HG03457 (cell line): ENCODE results near the gene DNTT.
A peak's percentile ranks its signal among the peaks of the same experiment; 100 is the strongest.
"Not testable (repeated sequence)": the region's sequence is repeated elsewhere in the genome, so short reads cannot be mapped to it uniquely, and the experiment has no call there.

Source experiments
- ATAC-seq: cut with Tn5 transposase; IDR thresholded peaks from one replicate; pipeline ENCODE4 v1.9.1; 2021; ENCODE audit warnings: moderate number of reproducible peaks; ENCODE audit not compliant: unreplicated experiment

DNTT gene

DNA sequence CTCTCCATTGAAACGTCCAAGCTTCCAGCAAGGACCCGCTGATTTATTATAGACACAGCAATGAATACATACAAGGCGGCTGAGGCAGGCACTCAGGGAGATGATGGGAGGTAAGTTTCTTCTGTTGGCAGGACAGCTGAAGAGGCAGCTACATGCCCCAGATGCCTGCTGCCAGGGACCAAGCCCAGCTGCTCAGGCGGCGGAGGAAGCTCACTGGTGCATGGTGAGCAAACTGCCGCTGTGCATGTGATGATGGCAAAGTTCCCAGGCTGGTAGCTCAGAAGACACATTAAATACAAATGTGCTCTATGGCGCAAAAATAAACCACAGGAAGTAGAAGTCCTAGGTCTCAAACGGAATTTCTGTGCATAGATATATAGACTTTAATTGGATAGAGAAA is 2.3 kb downstream of the DNTT start:
- ATAC-seq: no peak

DNA sequence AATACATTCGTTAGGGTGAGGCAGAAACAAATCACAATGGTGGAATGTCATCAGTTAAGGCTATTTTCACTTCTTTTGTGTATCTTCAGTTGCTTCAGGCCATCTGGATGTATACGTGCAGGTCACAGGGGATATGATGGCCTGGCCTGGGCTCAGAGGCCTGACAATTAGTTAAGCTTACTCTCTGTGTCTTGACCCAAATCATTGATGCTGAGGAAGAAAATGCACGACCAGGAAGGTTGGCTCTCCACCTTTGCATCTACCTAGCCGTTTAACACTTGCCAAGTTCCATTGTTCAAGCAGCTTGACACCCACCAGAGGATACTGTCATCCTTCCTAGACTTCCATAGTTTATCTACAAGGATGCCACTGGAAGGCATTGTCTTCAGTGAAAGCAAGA is 4.6 kb downstream of the DNTT start:
- ATAC-seq: not testable (repeated sequence)

DNA sequence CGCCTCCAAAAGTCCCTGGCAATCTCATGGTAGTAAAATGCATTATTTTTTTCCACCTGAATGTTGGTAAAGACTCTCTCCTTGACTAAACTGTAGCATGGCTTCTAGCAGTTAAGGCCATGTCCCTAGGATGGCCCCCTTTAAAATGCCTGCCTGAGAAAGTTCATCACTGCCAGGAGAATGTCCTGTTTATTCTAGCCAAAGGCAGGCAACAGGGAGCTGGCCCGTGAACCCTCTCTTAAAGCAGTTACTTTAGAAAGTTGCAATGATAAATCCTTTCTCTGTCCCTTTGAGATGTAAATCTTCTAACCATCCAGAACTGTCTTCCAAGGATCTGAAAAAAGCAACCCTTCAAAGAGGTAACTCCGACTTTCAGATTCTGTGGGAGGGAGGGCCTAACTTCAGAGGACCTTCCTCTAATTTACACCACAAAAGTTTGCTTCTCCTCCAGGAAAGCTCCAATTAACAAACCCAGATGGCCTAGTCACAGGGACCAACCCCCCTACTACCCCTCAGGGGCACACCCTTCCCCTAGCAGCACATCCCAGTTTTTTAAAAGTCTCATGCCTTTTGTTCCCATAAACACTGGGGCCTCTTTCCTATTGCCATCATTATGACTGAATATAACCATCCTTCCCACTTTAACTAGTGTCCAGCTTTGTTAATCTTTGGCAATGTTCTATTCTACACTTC is 5.5 kb downstream of the DNTT start:
- no peak for ATAC-seq

DNA sequence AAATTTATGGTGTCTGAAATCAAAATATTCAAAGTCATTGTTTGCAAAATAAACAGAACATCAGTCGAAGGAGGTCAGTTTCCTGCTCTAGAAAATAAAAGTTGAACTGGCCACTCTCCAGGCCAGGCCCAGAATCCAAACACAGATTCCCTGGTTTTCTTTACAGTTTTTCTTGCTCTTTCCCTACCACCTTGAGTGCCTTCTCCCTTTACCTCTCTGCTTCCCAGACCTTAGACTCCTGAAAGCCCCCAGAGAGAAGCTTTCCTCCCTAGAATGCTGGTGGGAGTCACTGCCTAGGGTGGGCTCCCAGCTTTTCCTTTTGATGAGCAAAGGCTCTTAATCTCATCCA is 6.1 kb downstream of the DNTT start:
- ATAC-seq: no peak

DNA sequence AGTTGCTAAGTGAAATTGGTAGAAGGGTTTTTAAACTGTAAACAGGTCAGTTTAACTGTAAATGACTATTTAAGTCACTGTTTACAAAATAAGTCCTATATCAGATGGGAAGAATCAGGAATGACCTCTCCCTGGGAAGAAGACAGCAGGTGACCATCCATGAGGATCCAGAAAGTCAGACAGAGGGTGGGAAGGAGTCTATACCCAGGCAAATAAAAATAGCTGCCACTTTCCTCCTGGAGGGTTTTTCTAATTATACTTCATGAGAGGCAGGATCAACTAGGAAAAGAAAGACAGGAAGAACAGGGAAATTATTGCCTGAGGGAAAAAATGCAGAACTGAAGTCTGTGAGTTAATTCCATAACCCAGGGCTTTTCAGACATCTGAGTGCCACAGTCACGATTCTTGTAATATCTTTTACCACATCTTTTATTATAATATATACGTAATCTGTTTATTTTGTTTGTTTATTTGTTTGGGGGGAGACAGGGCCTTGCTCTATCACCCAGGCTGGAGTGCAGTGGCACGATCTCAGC is 7.0 kb downstream of the DNTT start:
- no peak for ATAC-seq

DNA sequence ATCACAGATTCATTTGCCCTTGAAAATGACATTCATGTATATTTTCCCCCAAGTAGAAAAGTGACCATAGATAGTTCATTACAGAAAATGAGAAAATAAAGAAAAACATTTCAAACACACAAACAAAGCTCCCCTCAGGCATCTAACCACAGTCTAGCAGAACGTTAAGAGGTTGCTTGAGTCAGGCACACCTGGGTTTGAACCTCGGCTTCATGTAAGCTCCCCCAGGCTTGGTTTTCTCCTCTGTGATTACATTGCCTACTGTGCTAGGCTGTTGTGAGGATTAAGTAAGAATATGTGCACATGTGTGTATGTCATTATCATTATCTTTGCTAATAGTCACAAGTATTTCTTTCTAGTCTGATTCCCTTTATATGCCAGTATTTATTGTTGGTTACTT is 9.1 kb downstream of the DNTT start:
- ATAC-seq: no peak

DNA sequence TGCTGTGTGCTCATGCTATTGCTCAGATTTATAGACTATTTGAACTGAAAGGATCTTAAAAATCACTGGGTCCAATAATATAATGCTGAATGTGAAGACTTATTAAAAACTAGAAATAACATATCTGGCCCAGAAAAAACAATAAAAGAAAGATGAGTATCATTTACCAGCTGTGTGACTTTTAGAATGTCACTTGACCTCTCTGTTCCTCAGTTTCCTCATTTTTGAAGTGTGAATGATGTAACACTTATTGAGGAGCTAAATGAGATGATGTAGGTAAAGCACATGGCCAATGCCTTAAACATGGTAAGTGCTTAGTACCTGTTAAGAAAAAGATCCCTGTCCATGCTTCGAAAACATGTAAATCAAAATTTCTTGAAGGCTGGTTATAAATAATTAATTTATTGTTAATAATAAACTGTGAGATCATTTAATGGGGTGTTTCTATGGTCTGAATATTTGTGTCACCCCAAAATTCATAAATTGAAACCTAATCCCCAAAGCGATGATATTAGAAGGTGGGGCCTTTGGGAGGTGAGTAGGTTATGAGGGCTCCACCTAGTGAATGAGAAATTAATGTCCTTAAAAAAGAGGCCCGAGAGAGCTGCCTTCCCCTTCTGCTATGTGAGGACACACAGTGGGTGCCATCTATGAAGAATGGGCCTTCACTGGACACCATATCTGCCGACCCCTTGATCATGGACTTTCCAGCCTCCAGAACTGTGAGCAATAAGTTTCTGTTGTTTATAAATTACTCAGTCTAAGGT is 13.0 kb downstream of the DNTT start:
- ATAC-seq: no peak

DNA sequence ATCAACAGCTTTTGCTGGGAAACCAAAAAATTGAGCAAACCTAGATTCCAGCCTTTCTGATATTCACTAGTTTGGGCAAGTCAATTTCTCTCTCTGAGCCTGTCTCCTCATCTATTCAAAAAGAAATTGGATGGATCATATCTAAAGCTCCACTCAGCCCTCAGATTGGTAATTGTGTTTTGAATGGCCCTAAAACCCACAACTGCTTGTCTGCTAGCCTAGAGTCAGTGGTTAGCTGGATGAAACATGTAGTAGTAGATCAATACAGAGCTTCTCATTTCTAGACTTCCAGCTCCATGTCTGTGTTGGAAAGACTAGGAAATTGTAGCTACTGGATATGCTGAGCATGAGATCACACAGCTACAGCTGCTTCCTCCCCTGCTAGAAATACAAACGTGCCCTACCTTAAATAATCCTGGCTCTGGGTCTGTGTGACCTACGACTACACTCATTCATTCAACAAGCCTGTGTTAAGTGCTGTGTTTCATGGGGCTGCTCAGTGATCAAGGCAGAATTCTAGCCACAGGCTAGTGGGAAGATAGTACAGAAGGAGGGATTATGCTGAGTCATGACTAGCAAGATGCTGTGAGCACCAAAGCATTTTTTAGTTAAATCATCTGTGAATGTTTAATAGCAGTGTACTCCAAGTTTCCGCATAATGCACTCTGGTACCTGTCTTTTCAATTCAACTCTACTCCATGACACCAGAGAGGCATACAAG is 15.7 kb downstream of the DNTT start:
- ATAC-seq: no peak

DNA sequence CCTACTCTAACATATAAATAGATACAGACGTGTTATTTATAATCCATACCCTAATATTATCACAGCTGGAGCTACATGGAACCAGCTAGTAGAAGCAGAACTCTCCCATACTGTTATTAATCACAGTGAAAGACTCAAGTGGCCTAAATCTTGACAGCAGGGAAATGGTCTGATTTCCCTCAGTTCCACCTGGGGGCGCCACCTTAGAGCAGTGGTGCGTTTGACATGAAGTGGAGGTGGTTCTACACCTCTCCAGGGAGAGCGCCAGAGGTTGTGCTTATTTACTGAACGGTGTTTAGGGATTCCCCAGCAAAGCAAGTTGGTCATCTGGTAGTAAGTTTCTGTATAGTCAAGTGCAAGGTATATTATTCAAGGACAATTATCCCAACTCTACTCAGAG is 17.6 kb downstream of the DNTT start:
- ATAC-seq: no peak

DNA sequence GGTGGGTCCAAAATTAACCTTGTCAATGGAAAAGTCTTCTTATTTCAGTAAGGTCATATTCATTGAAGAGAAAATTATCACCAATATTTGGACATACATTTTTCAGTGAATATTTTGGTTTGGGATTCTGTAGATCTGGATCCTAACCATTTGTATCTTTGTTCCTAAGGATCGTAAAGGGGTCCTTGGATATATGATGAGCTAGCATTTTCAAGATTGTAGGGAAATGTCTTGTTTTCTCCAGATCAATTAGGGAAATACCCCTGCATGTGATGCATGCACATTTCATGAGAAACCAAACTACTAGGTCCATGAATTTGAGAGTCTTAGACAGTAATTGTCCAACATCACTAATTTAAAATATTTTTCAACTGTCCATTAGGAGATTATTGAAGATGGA is 18.0 kb downstream of the DNTT start:
- ATAC-seq: no peak

DNA sequence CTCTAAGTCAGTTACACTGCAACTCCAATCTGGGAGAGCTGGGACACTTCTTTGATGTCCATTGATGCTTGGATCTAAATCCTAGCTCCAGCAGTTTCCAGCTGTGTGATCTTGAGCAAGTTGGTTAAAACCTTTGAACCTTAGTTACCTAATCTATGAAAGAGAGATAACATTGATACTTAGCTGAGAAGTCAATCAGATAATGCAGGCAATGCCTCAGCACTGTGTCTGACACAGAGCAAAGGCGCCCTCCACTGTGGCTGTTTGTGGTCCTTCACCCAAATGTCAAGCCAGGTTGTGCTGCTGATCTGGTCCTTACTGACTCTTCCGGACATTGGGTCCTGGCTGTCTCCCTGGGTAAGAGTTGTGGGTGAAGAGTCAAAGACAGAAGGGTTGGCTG is 20.2 kb downstream of the DNTT start:
- ATAC-seq: no peak

DNA sequence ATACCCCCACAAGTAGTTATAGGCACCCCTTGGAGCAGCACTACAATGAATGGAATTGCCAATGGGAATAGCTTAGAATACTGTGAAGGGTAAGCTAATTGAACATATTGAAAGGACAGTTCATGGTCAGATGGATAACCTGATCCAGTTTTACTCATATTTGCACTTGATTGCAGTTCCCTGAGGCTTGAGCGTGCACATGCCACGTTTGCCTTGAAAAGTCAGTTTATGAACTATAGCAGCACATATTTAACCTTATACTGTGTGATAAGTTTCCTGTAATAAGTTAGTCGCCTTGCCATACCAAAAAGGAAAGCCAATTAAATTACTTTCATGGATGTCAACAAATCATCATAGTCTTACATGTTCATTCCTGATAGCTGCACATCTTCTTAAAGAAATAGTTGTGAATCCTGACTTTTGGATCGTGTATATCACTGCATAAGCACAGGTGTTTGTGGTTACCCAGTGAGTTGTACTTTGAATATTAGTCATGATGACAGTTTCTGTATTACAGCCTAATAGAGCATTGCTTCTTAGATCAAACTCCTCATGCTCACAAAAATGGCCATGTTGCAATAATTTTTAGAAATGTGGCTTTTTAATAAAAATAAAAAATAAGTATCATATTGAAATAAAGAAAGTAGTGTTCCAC is 21.6 kb downstream of the DNTT start:
- ATAC-seq: peak; percentile 76

DNA sequence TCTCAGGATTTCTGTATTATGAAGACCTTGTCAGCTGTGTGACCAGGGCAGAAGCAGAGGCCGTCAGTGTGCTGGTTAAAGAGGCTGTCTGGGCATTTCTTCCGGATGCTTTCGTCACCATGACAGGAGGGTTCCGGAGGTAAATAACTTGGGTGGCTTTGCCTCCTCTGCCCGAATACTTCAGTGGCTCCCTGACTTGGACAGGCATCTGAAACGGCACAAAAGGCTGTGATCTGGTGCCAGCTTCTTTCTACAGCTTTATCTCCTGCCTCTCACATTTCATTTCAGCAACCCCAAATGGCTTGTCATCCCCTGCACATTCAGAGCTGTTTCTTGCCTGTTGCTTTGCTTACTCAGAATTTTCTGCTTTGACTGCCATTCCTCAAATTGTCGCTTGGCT is 23.2 kb downstream of the DNTT start:
- ATAC-seq: no peak

DNA sequence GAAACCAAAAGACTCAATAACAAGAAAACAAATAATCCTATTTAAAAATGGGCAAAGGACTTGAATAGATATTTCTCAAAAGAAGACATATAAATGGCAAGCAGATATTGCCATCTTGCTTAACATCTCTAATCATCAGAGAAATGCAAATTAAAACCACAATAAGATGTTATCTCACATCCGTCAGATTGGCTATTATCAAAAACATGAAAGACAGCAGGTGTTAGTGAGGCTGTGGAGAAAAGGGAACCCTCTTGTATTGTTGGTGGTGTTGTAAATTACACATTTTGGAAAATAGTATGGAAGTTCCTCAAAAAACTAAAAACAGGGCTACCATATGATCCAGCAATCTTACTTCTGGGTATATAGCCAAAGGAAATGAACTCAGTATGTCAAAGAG is 28.9 kb downstream of the DNTT start:
- no peak for ATAC-seq

DNA sequence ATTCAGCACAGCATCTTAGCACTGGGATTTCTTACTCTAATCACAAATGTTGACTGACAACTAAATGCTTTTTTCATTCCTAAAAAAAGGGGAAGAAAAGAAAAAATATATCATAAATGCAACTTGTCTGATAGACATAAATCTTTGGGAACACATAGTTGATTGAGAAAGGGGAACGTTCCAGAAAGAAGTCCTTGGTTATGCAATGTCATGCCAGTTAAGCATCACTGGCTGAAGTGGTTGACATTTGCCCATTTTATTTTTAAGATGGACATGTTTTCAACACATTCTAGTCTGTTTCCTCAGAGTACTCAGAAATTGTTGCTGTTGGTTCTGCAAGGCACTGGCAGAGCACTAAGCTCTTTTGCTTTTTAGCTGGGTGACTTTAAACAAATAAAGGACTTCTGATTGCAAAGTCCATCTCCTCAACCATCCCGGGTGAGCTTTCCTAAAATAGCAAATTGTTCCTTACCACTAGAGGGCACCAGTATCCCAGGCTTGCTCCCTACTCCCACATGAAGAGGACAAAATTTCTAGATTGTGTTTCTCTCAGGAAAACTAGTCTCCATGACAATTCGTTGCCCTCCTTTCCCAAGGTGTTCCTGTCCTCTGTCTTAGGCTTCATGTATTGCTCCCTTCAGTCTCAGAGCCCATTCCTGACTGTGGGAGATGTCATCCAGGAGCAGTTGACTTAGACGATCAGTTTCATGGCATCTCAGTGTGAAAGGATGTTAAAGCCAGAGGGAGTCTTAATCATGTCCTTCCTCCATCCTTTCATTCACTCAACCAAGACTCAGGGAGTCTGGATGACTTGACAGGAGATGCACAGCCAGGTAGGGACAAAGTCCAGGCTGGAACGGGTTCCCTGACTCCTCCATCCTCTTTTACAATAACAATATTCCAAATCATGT is 30.6 kb downstream of the DNTT start:
- no peak for ATAC-seq

DNA sequence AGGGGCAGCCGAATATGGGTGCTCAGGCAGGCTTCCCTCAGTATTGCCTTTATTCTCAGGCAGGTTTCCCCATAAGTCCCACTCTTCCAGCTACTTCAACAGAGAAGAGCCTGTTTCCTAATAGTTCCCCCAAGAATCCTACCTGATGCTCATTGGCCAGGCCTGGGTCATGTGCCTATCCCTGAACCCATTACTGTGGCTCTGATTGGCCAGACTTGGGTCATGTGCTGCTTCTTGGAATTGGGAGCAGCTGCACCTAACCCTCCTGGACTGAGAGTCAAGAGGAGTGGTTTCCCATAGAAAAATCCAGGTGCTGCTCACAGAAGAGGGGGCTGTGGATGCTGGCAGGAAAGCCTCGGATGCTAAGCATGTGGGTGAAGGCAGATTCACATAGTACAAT is 32.9 kb downstream of the DNTT start:
- no peak for ATAC-seq

DNA sequence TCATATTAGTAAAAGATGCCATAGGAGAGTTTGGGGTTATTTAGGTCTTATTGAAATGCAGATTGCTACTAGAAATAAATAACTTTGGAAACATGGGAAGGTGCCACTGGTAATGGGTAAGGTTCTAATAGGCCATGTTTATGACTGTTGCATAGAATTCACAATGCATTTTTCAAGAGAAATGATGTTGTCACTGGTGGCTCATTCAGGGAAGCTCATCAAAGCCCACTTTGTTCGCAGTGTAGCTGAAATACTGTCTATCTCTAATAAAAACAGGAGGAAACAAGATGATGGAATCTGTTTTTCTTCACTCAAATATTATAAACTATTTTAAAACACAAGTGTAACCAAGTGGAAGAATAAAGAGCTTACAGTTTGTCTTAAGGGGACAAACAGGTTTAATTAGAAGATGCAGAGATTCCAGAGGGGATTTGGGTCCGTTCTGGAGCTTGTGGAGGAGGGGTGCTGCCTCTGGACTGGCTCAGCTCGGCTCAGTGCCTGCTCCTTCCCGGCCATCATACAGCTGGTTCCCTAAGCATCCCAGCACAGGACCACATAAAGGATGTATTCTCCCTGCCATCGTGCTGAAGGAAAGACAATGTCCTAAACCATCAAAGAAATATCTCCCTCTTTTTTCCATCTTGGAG is 34.2 kb downstream of the DNTT start:
- no peak for ATAC-seq

DNA sequence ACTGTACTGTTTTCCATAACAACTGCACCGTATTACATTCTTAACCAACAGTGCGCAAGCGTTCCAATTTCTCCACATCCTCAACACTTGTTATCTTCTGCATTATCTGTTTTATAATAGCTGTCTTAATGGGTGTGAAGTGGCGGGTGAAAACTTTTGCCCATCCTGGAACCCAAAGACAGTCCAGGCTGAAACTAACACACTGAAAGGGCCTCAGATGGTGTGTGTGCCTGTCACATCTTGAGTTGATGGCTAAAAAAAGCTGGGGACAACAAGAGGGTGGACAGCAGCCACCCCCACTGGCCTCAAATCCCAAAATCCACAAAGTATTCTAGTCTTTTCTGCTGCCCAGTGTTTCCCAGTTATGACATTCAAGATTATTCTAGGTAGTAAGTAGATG is 35.1 kb downstream of the DNTT start:
- ATAC-seq: no peak

DNA sequence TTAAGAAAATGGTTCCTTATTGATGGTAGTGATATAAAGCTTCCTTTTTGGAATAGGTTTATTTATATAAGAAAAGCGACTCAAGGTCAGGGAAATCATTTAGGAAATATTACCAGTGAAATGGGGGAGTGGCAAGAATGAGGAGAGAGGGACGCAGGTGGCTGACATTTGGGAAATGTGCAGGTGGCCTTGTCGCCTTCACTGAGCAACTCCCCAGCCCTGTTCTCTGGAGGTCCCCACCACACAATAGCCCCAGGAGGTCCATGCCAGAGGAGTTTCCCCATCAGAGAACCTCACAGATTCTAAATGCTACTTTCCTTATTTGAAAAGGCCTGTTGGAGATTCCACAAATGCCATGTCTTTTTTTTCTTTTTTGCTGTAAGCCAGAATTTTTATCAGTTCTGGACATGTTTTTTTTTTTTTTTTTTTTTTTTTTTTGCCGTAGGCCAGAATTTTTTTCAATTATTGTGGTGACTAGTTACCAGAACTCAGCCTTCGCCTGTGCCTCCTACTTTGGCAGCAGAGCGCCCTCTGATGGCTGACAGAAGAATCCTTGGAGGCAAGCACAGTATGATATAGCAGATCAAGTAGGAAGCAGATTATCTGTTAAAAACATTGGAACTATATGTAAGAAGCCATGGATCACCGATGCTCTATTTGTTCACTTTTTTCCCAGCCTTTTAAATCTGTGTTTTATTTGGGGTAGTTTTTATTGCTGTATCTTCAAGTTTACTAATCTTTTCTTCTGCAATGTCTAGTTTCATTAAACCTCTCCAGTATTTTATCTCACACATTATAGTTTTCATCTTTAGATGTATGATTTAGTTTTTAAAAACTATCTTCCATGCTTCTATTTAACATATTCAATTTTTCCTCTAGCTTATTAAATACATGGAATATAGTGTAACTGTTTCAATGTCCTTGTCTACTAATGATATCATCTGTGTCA is 36.0 kb downstream of the DNTT start:
- ATAC-seq: no peak
